Measurements from ENCODE around the gene SCN3B. TPM values are rescaled to one million over a fixed set of nuclear protein-coding genes. Genes with fewer than 3 reads are reported as not detected.
"Not testable (repeated sequence)": the region's sequence is repeated elsewhere in the genome, so short reads cannot be mapped to it uniquely, and the experiment has no call there.

SCN3B gene
- total and polyA plus RNA-seq, 5 donors: 0.20 to 0.91 (median 0.56) TPM

GRCh38 chr11:123683428-123684170, 29.2 kb upstream of the SCN3B start:
- intact Hi-C loops (cut with DNase I): no loop called here
- DNase-seq: no peak
- Histone ChIP-seq H3K27ac (ENCODE audit: low read length) (no peak overlapping the region), H3K9me3 (ENCODE audit: control insufficient read depth, low read length) (no peaks in the 10 kb centered on the region), H3K4me1 (ENCODE audit: control insufficient read depth, insufficient read depth, low read length) (no peaks in the 10 kb centered on the region), H3K4me3 (ENCODE audit: low read length) (no peak overlapping the region), H3K27me3 (ENCODE audit: control insufficient read depth, insufficient read depth) (no peaks in the 10 kb centered on the region)
- ATAC-seq: no peak
- WGBS: 58% methylated on average over 8 of the region's 8 CpGs

- no peaks in the 10 kb centered on the region for H3K27me3 ChIP-seq (ENCODE audit: control insufficient read depth, insufficient read depth)
- 56% methylated on average over 5 of the region's 5 CpGs for WGBS
- H3K27ac ChIP-seq (ENCODE audit: low read length): no peak overlapping the region
- H3K4me1 ChIP-seq (ENCODE audit: control insufficient read depth, insufficient read depth, low read length): no peaks in the 10 kb centered on the region
- ATAC-seq (no peak), DNase-seq (no peak)
- H3K4me3 ChIP-seq (ENCODE audit: low read length): no peak overlapping the region
- H3K9me3 ChIP-seq (ENCODE audit: control insufficient read depth, low read length): no peaks in the 10 kb centered on the region
- intact Hi-C loops (cut with DNase I): no loop called here
Measured at GRCh38 chr11:123682696-123683410, 28.4 kb upstream of the SCN3B start.

- H3K27me3 ChIP-seq (ENCODE audit: control insufficient read depth, insufficient read depth): no peaks in the 10 kb centered on the region
- no peak for ATAC-seq
Measured at GRCh38 chr11:123681030-123681429, 26.6 kb upstream of the SCN3B start.

GRCh38 chr11:123678246-123678645, 23.8 kb upstream of the SCN3B start:
- DNase-seq (no peak), ATAC-seq (no peak)
- Histone ChIP-seq H3K27ac (ENCODE audit: low read length) (no peak overlapping the region), H3K27me3 (ENCODE audit: control insufficient read depth, insufficient read depth) (no peaks in the 10 kb centered on the region), H3K4me1 (ENCODE audit: control insufficient read depth, insufficient read depth, low read length) (no peaks in the 10 kb centered on the region), H3K4me3 (ENCODE audit: low read length) (no peak overlapping the region), H3K9me3 (ENCODE audit: control insufficient read depth, low read length) (no peaks in the 10 kb centered on the region)
- intact Hi-C loops (cut with DNase I): no loop called here
- WGBS: 92% methylated on average over 2 of the region's 2 CpGs

More at GRCh38 chr11:123681030-123681429, 26.6 kb upstream of the SCN3B start:
- Histone ChIP-seq H3K4me3 (ENCODE audit: low read length) (no peak overlapping the region), H3K9me3 (ENCODE audit: control insufficient read depth, low read length) (no peaks in the 10 kb centered on the region), H3K4me1 (ENCODE audit: control insufficient read depth, insufficient read depth, low read length) (no peaks in the 10 kb centered on the region), H3K27ac (ENCODE audit: low read length) (no peak overlapping the region)
- DNase-seq: no peak
- WGBS: 76% methylated on average over 2 of the region's 2 CpGs
- intact Hi-C loops (cut with DNase I): no loop called here

GRCh38 chr11:123677510-123677909, 23.1 kb upstream of the SCN3B start:
- WGBS: 64% methylated on average over 2 of the region's 2 CpGs
- H3K27ac ChIP-seq (ENCODE audit: low read length): no peak overlapping the region
- no peak for DNase-seq
- no peaks in the 10 kb centered on the region for H3K4me1 ChIP-seq (ENCODE audit: control insufficient read depth, insufficient read depth, low read length)
- H3K4me3 ChIP-seq (ENCODE audit: low read length): no peak overlapping the region
- no peaks in the 10 kb centered on the region for H3K9me3 ChIP-seq (ENCODE audit: control insufficient read depth, low read length)
- intact Hi-C loops (cut with DNase I): no loop called here
- H3K27me3 ChIP-seq (ENCODE audit: control insufficient read depth, insufficient read depth): no peaks in the 10 kb centered on the region
- no peak for ATAC-seq

- H3K4me3 ChIP-seq (ENCODE audit: low read length): no peak overlapping the region
- ATAC-seq: no peak
- intact Hi-C loops (cut with DNase I): no loop called here
- H3K9me3 ChIP-seq (ENCODE audit: control insufficient read depth, low read length): no peaks in the 10 kb centered on the region
- WGBS: 49% methylated on average over 2 of the region's 2 CpGs
- no peaks in the 10 kb centered on the region for H3K4me1 ChIP-seq (ENCODE audit: control insufficient read depth, insufficient read depth, low read length)
- no peak overlapping the region for H3K27ac ChIP-seq (ENCODE audit: low read length)
- no peaks in the 10 kb centered on the region for H3K27me3 ChIP-seq (ENCODE audit: control insufficient read depth, insufficient read depth)
- DNase-seq: no peak
Measured at GRCh38 chr11:123674297-123674696, 19.9 kb upstream of the SCN3B start.

- WGBS: 87% methylated on average over 5 of the region's 5 CpGs
- intact Hi-C loops (cut with DNase I): no loop called here
- DNase-seq: no peak
- no peak for ATAC-seq
- H3K27ac ChIP-seq (ENCODE audit: low read length): no peak overlapping the region
- no peaks in the 10 kb centered on the region for H3K9me3 ChIP-seq (ENCODE audit: control insufficient read depth, low read length)
- no peak overlapping the region for H3K4me3 ChIP-seq (ENCODE audit: low read length)
- no peaks in the 10 kb centered on the region for H3K4me1 ChIP-seq (ENCODE audit: control insufficient read depth, insufficient read depth, low read length)
- H3K27me3 ChIP-seq (ENCODE audit: control insufficient read depth, insufficient read depth): no peaks in the 10 kb centered on the region
Measured at GRCh38 chr11:123672568-123672967, 18.1 kb upstream of the SCN3B start.

- DNase-seq: no peak
- 65% methylated on average over 9 of the region's 9 CpGs for WGBS
- intact Hi-C loops (cut with DNase I): no loop called here
- Histone ChIP-seq H3K4me3 (ENCODE audit: low read length) (no peak overlapping the region), H3K27ac (ENCODE audit: low read length) (no peak overlapping the region), H3K9me3 (ENCODE audit: control insufficient read depth, low read length) (no peaks in the 10 kb centered on the region), H3K27me3 (ENCODE audit: control insufficient read depth, insufficient read depth) (no peaks in the 10 kb centered on the region), H3K4me1 (ENCODE audit: control insufficient read depth, insufficient read depth, low read length) (no peaks in the 10 kb centered on the region)
- ATAC-seq: no peak
Measured at GRCh38 chr11:123671534-123671933, 17.1 kb upstream of the SCN3B start.

- intact Hi-C loops (cut with DNase I): no loop called here
- Histone ChIP-seq H3K27me3 (ENCODE audit: control insufficient read depth, insufficient read depth) (no peaks in the 10 kb centered on the region), H3K4me1 (ENCODE audit: control insufficient read depth, insufficient read depth, low read length) (no peaks in the 10 kb centered on the region), H3K27ac (ENCODE audit: low read length) (no peak overlapping the region), H3K4me3 (ENCODE audit: low read length) (no peak overlapping the region), H3K9me3 (ENCODE audit: control insufficient read depth, low read length) (no peaks in the 10 kb centered on the region)
- DNase-seq: no peak
- WGBS: 78% methylated on average over 1 of the region's 1 CpG
- no peak for ATAC-seq
Measured at GRCh38 chr11:123670081-123670480, 15.7 kb upstream of the SCN3B start.

GRCh38 chr11:123665306-123665705, 10.9 kb upstream of the SCN3B start:
- no peaks in the 10 kb centered on the region for H3K9me3 ChIP-seq (ENCODE audit: control insufficient read depth, low read length)
- ATAC-seq (no peak), DNase-seq (no peak)
- H3K27ac ChIP-seq (ENCODE audit: low read length): no peak overlapping the region
- H3K27me3 ChIP-seq (ENCODE audit: control insufficient read depth, insufficient read depth): no peaks in the 10 kb centered on the region
- 79% methylated on average over 1 of the region's 1 CpG for WGBS
- H3K4me1 ChIP-seq (ENCODE audit: control insufficient read depth, insufficient read depth, low read length): no peaks in the 10 kb centered on the region
- intact Hi-C loops (cut with DNase I): no loop called here
- no peak overlapping the region for H3K4me3 ChIP-seq (ENCODE audit: low read length)

- not testable (repeated sequence) for H3K27me3 ChIP-seq (ENCODE audit: control insufficient read depth, insufficient read depth); H3K4me1 ChIP-seq (ENCODE audit: control insufficient read depth, insufficient read depth, low read length); H3K4me3 ChIP-seq (ENCODE audit: low read length); H3K9me3 ChIP-seq (ENCODE audit: control insufficient read depth, low read length); H3K27ac ChIP-seq (ENCODE audit: low read length); DNase-seq; ATAC-seq
- WGBS: 28% methylated on average over 3 of the region's 3 CpGs
- intact Hi-C loops (cut with DNase I): loop anchor here in 1 of 4 donors (10.0 kb wide), 1 partner anchor 45 kb away; no protein-coding TSS in a partner anchor
Measured at GRCh38 chr11:123659965-123660364, 5.5 kb upstream of the SCN3B start.
